HCT116 (cell line): ENCODE data around the gene DHRS4L2. TPM values are rescaled to one million over a fixed set of nuclear protein-coding genes. Genes with fewer than 3 reads are reported as not detected.
A peak's percentile ranks its signal among the peaks of the same experiment; 100 is the strongest.

Experiments
- ATAC-seq: fragments of 200-7000 bp; cut with Tn5 transposase; 2 replicates; pipeline ENCODE4 v1.9.1; 2020; ENCODE audit warnings: mild to moderate bottlenecking, moderate library complexity
- BruUV-seq: library from RNA; stranded (reverse); fragments of 400-500 nt; replicated peaks from 2 replicates; lab custom pipeline; 2021; lab: Mats Ljungman, UMichigan
- CTCF ChIA-PET: fragments of 300-600 bp; sonication (Branson Sonifier 250); formaldehyde crosslinking; loops from one replicate; lab custom pipeline; 2021; ENCODE audit warnings: antibody characterized with exemption; lab: Charles Lee
- POLR2A ChIA-PET: fragments of 300-600, 350-600 bp; sonication (Branson Sonifier 250); formaldehyde crosslinking; loops from one replicate; lab custom pipeline; 2021; ENCODE audit warnings: antibody characterized with exemption; lab: Charles Lee
- RAD21 ChIA-PET, 2 experiments: fragments of 300-600 bp; sonication (Branson Sonifier 250); formaldehyde crosslinking; loops; one replicate each; lab custom pipeline; 2023; ENCODE audit warnings: low total read pairs in 2 of 2; ENCODE audit not compliant: uncharacterized antibody in 2 of 2, unreplicated experiment in 2 of 2, low non-redundant PET in 1 of 2; lab: Charles Lee
- DNase-seq: peaks from one replicate; pipeline ENCODE4 v3.0.0-alpha.2; 2010; ENCODE audit warnings: low read depth, low spot score
- H2AFZ ChIP-seq: fragments of 200-600 bp; shearing (Covaris generic), sonication (generic); 2 replicates; pipeline ENCODE4 v1.6.1; 2017; ENCODE audit warnings: low read depth, mixed run types, mixed read lengths, antibody characterized with exemption, low read length; ENCODE audit not compliant: poor library complexity, severe bottlenecking
- H3K27ac ChIP-seq: 2 replicates; pipeline ENCODE4 v1.5.1; 2012; ENCODE audit warnings: low read depth, low read length
- H3K27me3 ChIP-seq: fragments of 200-600 bp; sonication (generic); 2 replicates; pipeline ENCODE4 v1.6.1; 2016; ENCODE audit warnings: mixed run types, low read length, mixed read lengths; ENCODE audit not compliant: insufficient read depth
- H3K36me3 ChIP-seq, 2 experiments: fragments of 200-500 bp in 1 of 2; fragments of 200-600 bp in 1 of 2; sonication (Bioruptor generic) in 1 of 2; sonication (generic) in 1 of 2; 2 replicates each; pipeline versions ENCODE4 v1.5.1 to v1.6.1; 2014 to 2016; ENCODE audit warnings: low read length in 2 of 2, inconsistent platforms in 1 of 2, mixed read lengths in 1 of 2, mixed run types in 1 of 2; ENCODE audit not compliant: insufficient read depth in 2 of 2, control insufficient read depth in 1 of 2
- H3K4me1 ChIP-seq, 2 experiments: fragments of 200-600 bp in 1 of 2; sonication (generic) in 1 of 2; 2 replicates each; pipeline versions ENCODE4 v1.5.1 to v1.6.1; 2012 to 2017; ENCODE audit warnings: low read length in 2 of 2, inconsistent platforms in 1 of 2, mild to moderate bottlenecking in 1 of 2, mixed read lengths in 1 of 2, mixed run types in 1 of 2, moderate library complexity in 1 of 2; ENCODE audit not compliant: insufficient read depth in 2 of 2, control insufficient read depth in 1 of 2
- H3K4me2 ChIP-seq: fragments of 200-600 bp; sonication (generic); 2 replicates; pipeline ENCODE4 v1.6.1; 2017; ENCODE audit warnings: mixed run types, low read length, mixed read lengths
- H3K4me3 ChIP-seq, 2 experiments: fragments of 200-600 bp in 1 of 2; sonication (generic) in 1 of 2; replicated peaks in 1 of 2; 2 replicates each; pipeline ENCODE4 v1.5.1; 2011 to 2016; ENCODE audit warnings: low read length in 2 of 2, control low read depth in 1 of 2, low read depth in 1 of 2, mild to moderate bottlenecking in 1 of 2, mixed read lengths in 1 of 2, mixed run types in 1 of 2
- H3K79me2 ChIP-seq: fragments of 200-600 bp; sonication (generic); 2 replicates; pipeline ENCODE4 v1.6.1; 2017; ENCODE audit warnings: mild to moderate bottlenecking, mixed run types, low read length, moderate library complexity, mixed read lengths; ENCODE audit not compliant: insufficient read depth
- H3K9ac ChIP-seq: fragments of 200-600 bp; sonication (generic); 2 replicates; pipeline ENCODE4 v1.6.1; 2016; ENCODE audit warnings: low read length, mixed read lengths
- H3K9me2 ChIP-seq: fragments of 200-600 bp; sonication (generic), shearing (Covaris generic); 2 replicates; pipeline ENCODE4 v1.6.1; 2017; ENCODE audit warnings: mixed run types, mild to moderate bottlenecking, moderate library complexity; ENCODE audit not compliant: insufficient read depth
- H3K9me3 ChIP-seq, 2 experiments: fragments of 200-500 bp in 1 of 2; fragments of 200-600 bp in 1 of 2; sonication (Bioruptor generic) in 1 of 2; sonication (generic) in 1 of 2; 2 replicates each; pipeline ENCODE4 v1.6.1; 2014 to 2017; ENCODE audit warnings: low read length in 2 of 2, mixed read lengths in 2 of 2, inconsistent platforms in 1 of 2, low read depth in 1 of 2, mild to moderate bottlenecking in 1 of 2, mixed run types in 1 of 2, moderate library complexity in 1 of 2; ENCODE audit not compliant: control insufficient read depth in 1 of 2, insufficient read depth in 1 of 2
- H4K20me1 ChIP-seq: fragments of 200-600 bp; sonication (generic), shearing (Covaris generic); 2 replicates; pipeline ENCODE4 v1.6.1; 2017; ENCODE audit warnings: mixed run types, mild to moderate bottlenecking, moderate library complexity; ENCODE audit not compliant: insufficient read depth
- CEBPB ChIP-seq: IDR thresholded peaks from 2 replicates; pipeline ENCODE4 v1.6.1; 2012; ENCODE audit warnings: low read depth
- CTCF ChIP-seq, 3 experiments: fragments of 200-600 bp in 1 of 3; sonication (generic) in 1 of 3; IDR thresholded peaks in 2 of 3; conservative IDR thresholded peaks in 1 of 3; 2 replicates each; pipeline ENCODE4 v1.5.1; 2012 to 2017; ENCODE audit warnings: low read depth in 2 of 3, low read length in 2 of 3, antibody characterized with exemption in 1 of 3, borderline replicate concordance in 1 of 3, control low read depth in 1 of 3, mild to moderate bottlenecking in 1 of 3, mixed read lengths in 1 of 3, mixed run types in 1 of 3, moderate library complexity in 1 of 3; ENCODE audit not compliant: insufficient read depth in 1 of 3
- EGR1 ChIP-seq: IDR thresholded peaks from 2 replicates; pipeline ENCODE4 v1.6.1; 2012; ENCODE audit warnings: low read depth
- ELF1 ChIP-seq: IDR thresholded peaks from 2 replicates; pipeline ENCODE4 v1.6.1; 2012; ENCODE audit warnings: low read depth, borderline replicate concordance
- EZH2 ChIP-seq: fragments of 200-600 bp; sonication (generic); IDR thresholded peaks from 2 replicates; pipeline ENCODE4 v1.6.1; 2017; ENCODE audit warnings: antibody characterized with exemption, mixed run types
- EZH2phosphoT487 ChIP-seq: fragments of 200-600 bp; IDR thresholded peaks from 2 replicates; pipeline ENCODE4 v1.6.1; 2018; ENCODE audit warnings: antibody characterized with exemption, borderline replicate concordance
- FOSL1 ChIP-seq: IDR thresholded peaks from 2 replicates; pipeline ENCODE4 v1.6.1; 2012; ENCODE audit warnings: low read depth
- POLR2A ChIP-seq: IDR thresholded peaks from 2 replicates; pipeline ENCODE4 v1.7.0; 2011; ENCODE audit warnings: borderline replicate concordance; ENCODE audit not compliant: insufficient read depth, insufficient read length; ENCODE audit errors: extremely low read depth
- RAD21 ChIP-seq: IDR thresholded peaks from 2 replicates; pipeline ENCODE4 v1.6.1; 2012; ENCODE audit warnings: low read depth, mild to moderate bottlenecking
- SRF ChIP-seq: IDR thresholded peaks from 2 replicates; pipeline ENCODE4 v1.6.1; 2012; ENCODE audit warnings: low read depth
- ZFX ChIP-seq: fragments of 450-650 bp; IDR thresholded peaks from 2 replicates; pipeline ENCODE4 v1.6.1; 2017
- intact Hi-C: fragments of 100-400 bp; cut with micrococcal nuclease; formaldehyde crosslinking; loops from 2 replicates; pipeline ENCODE4 v1.10.0; 2022
- total RNA-seq: library from RNA; stranded (reverse); gene quantifications from one replicate; pipeline ENCODE4 v1.2.1, GENCODE V29; 2021; ENCODE audit not compliant: unreplicated experiment

Gene DHRS4L2
- total RNA-seq, 1 experiment from 2014 or later: 18.6 TPM

GRCh38 chr14:23939607-23940326, 49.0 kb upstream of the DHRS4L2 start:
- Histone ChIP-seq H2AFZ (no peak overlapping the region), H3K4me3 (no peak overlapping the region), H3K79me2 (no peaks in the 10 kb centered on the region), H3K9ac (no peak overlapping the region), H3K27ac (no peak overlapping the region), H3K4me1 (no peaks in the 10 kb centered on the region), H4K20me1 (no peaks in the 10 kb centered on the region), H3K9me3 (no peaks in the 10 kb centered on the region), H3K9me2 (no peaks in the 10 kb centered on the region), H3K36me3 (no peaks in the 10 kb centered on the region), H3K27me3 (no peaks in the 10 kb centered on the region), H3K4me2 (no peak overlapping the region)
- ATAC-seq (no peak), DNase-seq (no peak)
- ChIA-PET POLR2A (no interaction called here), CTCF (no interaction called here), RAD21 (no interaction called here)
- intact Hi-C loops: no loop called here
- TSS peak; percentile 57 for BruUV-seq
- no peak for TF ChIP-seq ZFX
- no peak for TF ChIP-seq FOSL1
- TF ChIP-seq CTCF (IDR thresholded peaks at IDR 0.05 in 2 of 3, conservative IDR thresholded peaks at IDR 0.05 in 1 of 3; ENCODE audit: borderline replicate concordance in 1 of 3, insufficient read depth in 1 of 3, low read depth in 2 of 3, low read length in 2 of 3): no peak
- TF ChIP-seq RAD21: no peak
- no peak for TF ChIP-seq EZH2phosphoT487
- TF ChIP-seq EZH2: no peak
- TF ChIP-seq SRF: no peak
- TF ChIP-seq POLR2A: no peak
- TF ChIP-seq CEBPB: no peak
- TF ChIP-seq ELF1: no peak
- no peak for TF ChIP-seq EGR1
